H1 (cell line): ENCODE results near the gene VGLL4.

Experiments used
- CTCF ChIP-seq, 3 experiments: IDR thresholded peaks; 1 replicate in 2 of 3; 2 replicates in 1 of 3; pipeline versions ENCODE4 v1.5.1 to v1.6.1; 2011; ENCODE audit warnings: low read length in 3 of 3, mild to moderate bottlenecking in 3 of 3, inconsistent platforms in 2 of 3, low read depth in 1 of 3, moderate library complexity in 1 of 3; ENCODE audit not compliant: insufficient read depth in 1 of 3; ENCODE audit errors: control extremely low read depth in 1 of 3
- KDM1A ChIP-seq: fragments of 200-600, 300-600 bp; sonication (generic); IDR thresholded peaks from 2 replicates; pipeline ENCODE4 v1.7.1; 2016; ENCODE audit warnings: mild to moderate bottlenecking, low read length, borderline replicate concordance
- POLR2AphosphoS5 ChIP-seq: IDR thresholded peaks from 2 replicates; pipeline ENCODE4 v1.6.1; 2011; ENCODE audit warnings: low read depth, low read length
- SIN3A ChIP-seq, 2 experiments: IDR thresholded peaks in 1 of 2; conservative IDR thresholded peaks in 1 of 2; 2 replicates each; pipeline ENCODE4 v1.6.1; 2011 to 2012; ENCODE audit warnings: low read length in 2 of 2, improper control_type of control experiment in 1 of 2, low read depth in 1 of 2, mild to moderate bottlenecking in 1 of 2
- ZNF274 ChIP-seq: IDR thresholded peaks from 2 replicates; pipeline ENCODE4 v1.7.0; 2012; ENCODE audit warnings: low read length, borderline replicate concordance; ENCODE audit errors: extremely low read depth

DNA sequence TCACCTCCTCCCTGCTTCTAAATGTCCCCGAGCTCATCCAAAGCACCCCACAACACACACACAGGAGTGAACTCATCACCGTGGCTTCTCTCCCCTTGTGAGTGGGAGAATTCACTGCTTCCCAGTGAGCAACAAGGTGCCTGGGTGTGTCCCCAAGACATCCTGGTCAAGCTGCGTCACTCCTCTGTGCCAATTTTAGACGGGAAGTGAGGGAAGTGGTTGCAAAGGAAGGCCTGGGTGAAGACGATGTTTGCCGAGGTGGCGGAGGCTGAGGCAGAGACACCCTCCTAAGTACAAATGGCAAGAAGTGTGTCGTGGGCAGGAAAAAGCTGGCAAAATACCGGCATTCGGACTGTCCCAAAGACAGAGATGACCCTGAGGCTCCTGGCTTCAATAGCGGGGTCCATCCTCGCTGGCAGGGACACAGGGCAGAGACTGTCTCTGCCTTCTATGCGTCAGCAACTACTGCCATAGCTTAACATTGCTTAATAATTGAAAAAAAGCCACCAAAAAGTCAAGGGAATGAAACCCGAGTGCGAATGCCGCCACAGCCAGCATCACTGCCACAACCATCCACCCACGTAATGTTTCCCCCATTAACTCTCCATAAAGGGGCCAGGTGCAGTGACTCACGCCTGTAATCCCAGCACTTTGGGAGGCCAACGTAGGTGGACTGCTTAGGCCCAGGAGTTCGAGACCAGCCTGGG, 72.8 kb downstream of the VGLL4 start:
- TF ChIP-seq CTCF (IDR thresholded peaks at IDR 0.05; ENCODE audit: control extremely low read depth in 1 of 3, insufficient read depth in 1 of 3, low read depth in 1 of 3, low read length in 3 of 3) (no peak), POLR2AphosphoS5 (no peak), SIN3A (conservative IDR thresholded peaks at IDR 0.05 in 1 of 2, IDR thresholded peaks at IDR 0.05 in 1 of 2; ENCODE audit: low read depth in 1 of 2, low read length in 2 of 2) (no peak), ZNF274 (no peak), KDM1A (no peak)
